RWPE2 (cell line): ENCODE measurements around the gene SENP3.

Experiments used
- ATAC-seq: fragments of 200-7000 bp; cut with Tn5 transposase; 3 replicates; pipeline ENCODE4 v1.9.1; 2021; ENCODE audit warnings: low read depth
- DNase-seq: peaks from one replicate; pipeline ENCODE4 v3.0.0-alpha.2; 2020; ENCODE audit warnings: low spot score
- H3K27ac ChIP-seq: fragments of 450-650 bp; 2 replicates; pipeline ENCODE4 v1.5.1; 2017; ENCODE audit warnings: mild to moderate bottlenecking; ENCODE audit not compliant: poor library complexity, severe bottlenecking
- H3K27me3 ChIP-seq: fragments of 250-450 bp; sonication (Bioruptor Pico); 2 replicates; pipeline ENCODE4 v1.5.1; 2021; ENCODE audit warnings: mild to moderate bottlenecking, moderate library complexity; ENCODE audit not compliant: insufficient read depth, poor library complexity, severe bottlenecking
- H3K36me3 ChIP-seq: fragments of 250-450 bp; sonication (Bioruptor Pico); 2 replicates; pipeline ENCODE4 v1.5.1; 2020; ENCODE audit warnings: low read depth, mild to moderate bottlenecking, moderate library complexity
- H3K4me1 ChIP-seq: fragments of 250-450 bp; sonication (Bioruptor Pico); 2 replicates; pipeline ENCODE4 v1.5.1; 2021; ENCODE audit warnings: mild to moderate bottlenecking, moderate library complexity; ENCODE audit not compliant: insufficient read depth, poor library complexity, severe bottlenecking
- H3K4me3 ChIP-seq: fragments of 250-450 bp; sonication (Bioruptor Pico); 2 replicates; pipeline ENCODE4 v1.5.1; 2021; ENCODE audit warnings: mild to moderate bottlenecking, moderate library complexity; ENCODE audit not compliant: severe bottlenecking
- H3K9me3 ChIP-seq: fragments of 250-450 bp; sonication (Bioruptor Pico); 2 replicates; pipeline ENCODE4 v1.5.1; 2021; ENCODE audit warnings: mild to moderate bottlenecking, moderate library complexity; ENCODE audit not compliant: severe bottlenecking
- TF ChIP-seq, protein P1 (sequence below): fragments of 450-650 bp; IDR thresholded peaks from one replicate; pipeline ENCODE4 v1.5.1; 2017; ENCODE audit warnings: mild to moderate bottlenecking, moderate library complexity; ENCODE audit not compliant: poor library complexity, severe bottlenecking

Gene SENP3

DNA sequence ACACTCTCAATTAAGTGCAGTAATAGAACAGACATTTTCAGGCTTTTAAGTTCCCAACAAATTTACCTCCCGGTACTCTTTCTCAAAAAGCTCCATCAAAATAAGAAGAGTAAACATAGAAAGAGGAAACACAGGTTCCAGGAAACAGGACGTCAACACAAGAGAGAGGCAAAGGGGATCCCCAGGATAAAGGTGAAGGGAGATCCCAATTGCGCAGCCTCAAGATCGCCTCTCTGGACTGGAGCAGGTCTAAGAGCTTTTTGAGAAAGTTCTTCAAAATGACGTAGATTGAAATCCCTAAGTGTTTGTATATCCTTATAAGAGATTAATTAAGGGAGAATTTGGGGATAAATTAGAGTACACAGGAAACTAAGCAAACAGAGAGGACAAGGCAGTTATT lies 56.9 kb downstream of the SENP3 start:
- Histone ChIP-seq H3K4me3 (no peak overlapping the region), H3K27me3 (no peaks in the 10 kb centered on the region), H3K36me3 (0 out of 2 replicates have a peak, but pooled peaks cover under 1% of the 10 kb centered on the region), H3K27ac (no peak overlapping the region), H3K9me3 (no peaks in the 10 kb centered on the region), H3K4me1 (no peaks in the 10 kb centered on the region)
- TF ChIP-seq, protein P1, sequence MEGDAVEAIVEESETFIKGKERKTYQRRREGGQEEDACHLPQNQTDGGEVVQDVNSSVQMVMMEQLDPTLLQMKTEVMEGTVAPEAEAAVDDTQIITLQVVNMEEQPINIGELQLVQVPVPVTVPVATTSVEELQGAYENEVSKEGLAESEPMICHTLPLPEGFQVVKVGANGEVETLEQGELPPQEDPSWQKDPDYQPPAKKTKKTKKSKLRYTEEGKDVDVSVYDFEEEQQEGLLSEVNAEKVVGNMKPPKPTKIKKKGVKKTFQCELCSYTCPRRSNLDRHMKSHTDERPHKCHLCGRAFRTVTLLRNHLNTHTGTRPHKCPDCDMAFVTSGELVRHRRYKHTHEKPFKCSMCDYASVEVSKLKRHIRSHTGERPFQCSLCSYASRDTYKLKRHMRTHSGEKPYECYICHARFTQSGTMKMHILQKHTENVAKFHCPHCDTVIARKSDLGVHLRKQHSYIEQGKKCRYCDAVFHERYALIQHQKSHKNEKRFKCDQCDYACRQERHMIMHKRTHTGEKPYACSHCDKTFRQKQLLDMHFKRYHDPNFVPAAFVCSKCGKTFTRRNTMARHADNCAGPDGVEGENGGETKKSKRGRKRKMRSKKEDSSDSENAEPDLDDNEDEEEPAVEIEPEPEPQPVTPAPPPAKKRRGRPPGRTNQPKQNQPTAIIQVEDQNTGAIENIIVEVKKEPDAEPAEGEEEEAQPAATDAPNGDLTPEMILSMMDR = no peak
- DNase-seq (no peak), ATAC-seq (no peak)

DNA sequence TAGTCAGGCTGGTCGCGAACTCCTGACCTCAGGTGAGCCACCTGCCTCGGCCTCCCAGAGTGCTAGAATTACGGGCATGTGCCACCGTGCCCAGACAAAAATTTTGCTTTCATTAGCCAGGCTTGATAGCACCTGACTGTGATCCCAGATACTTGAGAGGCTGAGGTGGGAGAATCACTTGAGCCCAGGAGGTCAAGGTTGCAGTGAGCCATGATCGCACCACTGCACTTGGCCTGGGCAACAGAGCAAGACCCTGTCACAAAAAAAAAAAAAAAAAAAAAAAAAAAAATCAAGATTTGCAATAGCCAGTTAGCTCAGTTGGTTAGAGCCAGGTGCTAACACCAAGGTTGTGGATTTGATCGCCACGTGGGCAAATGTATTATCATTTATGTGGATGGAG lies 59.1 kb downstream of the SENP3 start:
- Histone ChIP-seq H3K36me3 (no peaks in the 10 kb centered on the region), H3K27me3 (no peaks in the 10 kb centered on the region), H3K9me3 (no peaks in the 10 kb centered on the region), H3K4me3 (no peak overlapping the region), H3K4me1 (no peaks in the 10 kb centered on the region), H3K27ac (no peak overlapping the region)
- DNase-seq (no peak), ATAC-seq (no peak)
- TF ChIP-seq, protein P1 = no peak
